ENCODE results near the gene TGFA. TPM values are rescaled to one million over a fixed set of nuclear protein-coding genes. Genes with fewer than 3 reads are reported as not detected.
A peak's percentile ranks its signal among the peaks of the same experiment; 100 is the strongest.

TGFA gene
- total RNA-seq, 1 donor from 2014 or later: not detected

GRCh38 chr2:70477441-70477844, 76.2 kb downstream of the TGFA start:
- Histone ChIP-seq H3K79me2 (ENCODE audit: low read depth) (no peaks in the 10 kb centered on the region), H3K9me3 (ENCODE audit: low read depth) (no peaks in the 10 kb centered on the region), H4K20me1 (ENCODE audit: low read depth) (no peaks in the 10 kb centered on the region), H3K9ac (no peak overlapping the region), H3K27me3 (no peaks in the 10 kb centered on the region), H2AFZ (replicated peaks) (peak overlapping the region; percentile 99), H3F3A (ENCODE audit: low read depth) (peaks cover 8% of the 10 kb centered on the region), H3K4me1 (peaks cover 15% of the 10 kb centered on the region), H3K4me3 (no peak overlapping the region), H3K36me3 (no peaks in the 10 kb centered on the region), H3K27ac (no peak overlapping the region), H3K4me2 (peak overlapping the region; percentile 47)
- no peak for TF ChIP-seq CTCF (IDR thresholded peaks at IDR 0.05)
- TF ChIP-seq EZH2phosphoT487 (IDR thresholded peaks at IDR 0.05): no peak
- TF ChIP-seq EZH2 (IDR thresholded peaks at IDR 0.05): no peak
- Mint-ChIP-seq H3K27me3 (ENCODE audit: insufficient read depth, low read depth) (no peaks in the 10 kb centered on the region), H3K27ac (no peak overlapping the region), H3K9me3 (no peaks in the 10 kb centered on the region), H3K36me3 (no peaks in the 10 kb centered on the region), H3K4me1 (peaks cover 5% of the 10 kb centered on the region), H3K4me3 (no peak overlapping the region)
- peak; percentile 59 for DNase-seq (ENCODE audit: low spot score)

- DNase-seq (ENCODE audit: low spot score): no peak
- H4K20me1 ChIP-seq (ENCODE audit: low read depth): no peaks in the 10 kb centered on the region
- H3K4me2 ChIP-seq: no peak overlapping the region
- H2AFZ ChIP-seq (replicated peaks): no peak overlapping the region
- no peaks in the 10 kb centered on the region for H3K36me3 ChIP-seq
- no peaks in the 10 kb centered on the region for H3K9me3 ChIP-seq (ENCODE audit: low read depth)
- H3K4me1 Mint-ChIP-seq: peaks cover 7% of the 10 kb centered on the region
- peaks cover 8% of the 10 kb centered on the region for H3F3A ChIP-seq (ENCODE audit: low read depth)
- no peaks in the 10 kb centered on the region for H3K27me3 ChIP-seq
- no peak overlapping the region for H3K9ac ChIP-seq
- TF ChIP-seq EZH2 (IDR thresholded peaks at IDR 0.05): no peak
- TF ChIP-seq CTCF (IDR thresholded peaks at IDR 0.05): no peak
- no peak for TF ChIP-seq EZH2phosphoT487 (IDR thresholded peaks at IDR 0.05)
- H3K27me3 Mint-ChIP-seq (ENCODE audit: insufficient read depth, low read depth): no peaks in the 10 kb centered on the region
- H3K4me3 ChIP-seq: no peak overlapping the region
- H3K4me1 ChIP-seq: peaks cover 22% of the 10 kb centered on the region
- no peak overlapping the region for H3K4me3 Mint-ChIP-seq
- no peak overlapping the region for H3K27ac Mint-ChIP-seq
- H3K36me3 Mint-ChIP-seq: no peaks in the 10 kb centered on the region
- H3K9me3 Mint-ChIP-seq: no peaks in the 10 kb centered on the region
- H3K79me2 ChIP-seq (ENCODE audit: low read depth): no peaks in the 10 kb centered on the region
- H3K27ac ChIP-seq: no peak overlapping the region
Measured at GRCh38 chr2:70475266-70475665, 78.4 kb downstream of the TGFA start.

GRCh38 chr2:70474256-70474848, 79.3 kb downstream of the TGFA start:
- Histone ChIP-seq H3K4me1 (peaks cover 22% of the 10 kb centered on the region), H3K9me3 (ENCODE audit: low read depth) (no peaks in the 10 kb centered on the region), H3K79me2 (ENCODE audit: low read depth) (no peaks in the 10 kb centered on the region), H3K4me2 (no peak overlapping the region), H3K36me3 (no peaks in the 10 kb centered on the region), H2AFZ (replicated peaks) (no peak overlapping the region), H3K4me3 (no peak overlapping the region), H3K27me3 (no peaks in the 10 kb centered on the region), H3K9ac (no peak overlapping the region), H4K20me1 (ENCODE audit: low read depth) (no peaks in the 10 kb centered on the region), H3F3A (ENCODE audit: low read depth) (peaks cover 8% of the 10 kb centered on the region), H3K27ac (no peak overlapping the region)
- no peaks in the 10 kb centered on the region for H3K36me3 Mint-ChIP-seq
- H3K4me3 Mint-ChIP-seq: no peak overlapping the region
- no peak overlapping the region for H3K27ac Mint-ChIP-seq
- peaks cover 2% of the 10 kb centered on the region for H3K27me3 Mint-ChIP-seq (ENCODE audit: insufficient read depth, low read depth)
- no peak for TF ChIP-seq CTCF (IDR thresholded peaks at IDR 0.05)
- TF ChIP-seq EZH2phosphoT487 (IDR thresholded peaks at IDR 0.05): no peak
- no peak for TF ChIP-seq EZH2 (IDR thresholded peaks at IDR 0.05)
- H3K9me3 Mint-ChIP-seq: no peaks in the 10 kb centered on the region
- H3K4me1 Mint-ChIP-seq: peaks cover 7% of the 10 kb centered on the region
- DNase-seq (ENCODE audit: low spot score): no peak
